SU-DHL-6 (cell line): ENCODE data around the gene POLA1.
"Not testable (repeated sequence)": the region's sequence is repeated elsewhere in the genome, so short reads cannot be mapped to it uniquely, and the experiment has no call there.

Source experiments
- H2AFZ ChIP-seq: fragments of 200-600 bp; sonication (generic); 2 replicates; pipeline ENCODE4 v1.6.1; 2014; ENCODE audit warnings: low read depth, mild to moderate bottlenecking, moderate library complexity, mixed read lengths, antibody characterized with exemption, low read length; ENCODE audit not compliant: severe bottlenecking
- H3F3A ChIP-seq: fragments of 200-600 bp; shearing (Covaris generic); 2 replicates; pipeline ENCODE4 v1.6.0; 2016; ENCODE audit warnings: antibody characterized with exemption, mild to moderate bottlenecking; ENCODE audit not compliant: insufficient read depth
- H3K27ac ChIP-seq: fragments of 200-600 bp; sonication (generic); 2 replicates; pipeline ENCODE4 v1.5.1; 2016; ENCODE audit warnings: low read depth, mild to moderate bottlenecking, low read length, moderate library complexity, mixed read lengths
- H3K27me3 ChIP-seq: fragments of 200-600 bp; sonication (generic), shearing (Covaris generic); 2 replicates; pipeline ENCODE4 v1.6.0; 2014; ENCODE audit warnings: mild to moderate bottlenecking, low read length
- H3K36me3 ChIP-seq: fragments of 200-600 bp; sonication (generic); 2 replicates; pipeline ENCODE4 v1.6.1; 2014; ENCODE audit warnings: mild to moderate bottlenecking, low read length, mixed read lengths
- H3K4me2 ChIP-seq: fragments of 300-600, 200-600 bp; shearing (Covaris generic), sonication (generic); 2 replicates; pipeline ENCODE4 v1.6.0; 2014; ENCODE audit warnings: low read length, low read depth, mild to moderate bottlenecking; ENCODE audit not compliant: poor library complexity, severe bottlenecking
- H3K4me3 ChIP-seq: fragments of 200-600 bp; sonication (generic); 2 replicates; pipeline ENCODE4 v1.5.1; 2014; ENCODE audit warnings: antibody characterized with exemption, low read length, mild to moderate bottlenecking, mixed read lengths; ENCODE audit not compliant: insufficient read depth, poor library complexity, severe bottlenecking
- H3K79me2 ChIP-seq: fragments of 200-600 bp; sonication (generic); 2 replicates; pipeline ENCODE4 v1.6.1; 2014; ENCODE audit warnings: mild to moderate bottlenecking, low read length, moderate library complexity; ENCODE audit not compliant: insufficient read depth
- H3K9ac ChIP-seq: fragments of 200-600 bp; sonication (generic); 2 replicates; pipeline ENCODE4 v1.7.0; 2014; ENCODE audit warnings: mild to moderate bottlenecking, low read length
- H3K9me2 ChIP-seq: fragments of 200-600 bp; sonication (generic); replicated peaks from 2 replicates; pipeline ENCODE4 v1.6.1; 2014; ENCODE audit warnings: low read length; ENCODE audit not compliant: insufficient read depth
- H3K9me3 ChIP-seq: fragments of 200-600 bp; sonication (generic); 2 replicates; pipeline ENCODE4 v1.6.1; 2014; ENCODE audit warnings: low read length, mixed read lengths; ENCODE audit not compliant: insufficient read depth
- H4K20me1 ChIP-seq: fragments of 200-600 bp; sonication (generic); 2 replicates; pipeline ENCODE4 v1.6.1; 2014; ENCODE audit warnings: low read depth, mild to moderate bottlenecking, antibody characterized with exemption, low read length, moderate library complexity, mixed read lengths
- EZH2phosphoT487 ChIP-seq: fragments of 200-600 bp; sonication (generic), shearing (Covaris generic); conservative IDR thresholded peaks from 2 replicates; pipeline ENCODE4 v1.6.1; 2018; ENCODE audit warnings: mild to moderate bottlenecking, antibody characterized with exemption, low read length, moderate library complexity, mixed read lengths
- TF ChIP-seq, protein P1 (sequence below): fragments of 200-600 bp; sonication (generic); IDR thresholded peaks from one replicate; pipeline ENCODE4 v1.5.1; 2017; ENCODE audit warnings: antibody characterized with exemption, mild to moderate bottlenecking, low read length, moderate library complexity; ENCODE audit not compliant: insufficient read depth, poor library complexity, severe bottlenecking

The POLA1 gene

DNA sequence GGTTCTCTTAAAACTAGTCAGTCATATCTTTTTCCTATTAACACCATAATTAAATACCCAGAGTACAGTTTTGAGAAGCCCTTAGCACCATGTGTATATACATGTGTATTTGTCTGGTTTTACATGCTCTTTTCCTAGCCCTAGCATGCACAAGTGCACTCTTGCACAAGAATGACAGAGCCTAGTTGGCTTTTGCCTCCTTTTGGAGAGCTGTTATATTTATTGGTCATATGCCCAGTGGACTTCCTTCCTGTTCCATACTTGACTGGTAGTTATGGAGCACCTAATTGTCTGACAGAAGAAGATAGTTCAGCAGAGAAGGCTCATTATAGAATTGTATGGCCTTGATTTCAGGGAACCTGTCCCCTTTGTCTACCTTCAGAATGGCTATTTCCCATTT is 166.4 kb downstream of the POLA1 start:
- H3K27ac ChIP-seq = no peak overlapping the region
- no peak overlapping the region for H3K4me2 ChIP-seq
- H3K4me3 ChIP-seq = no peak overlapping the region
- no peaks in the 10 kb centered on the region for H3K9me3 ChIP-seq
- no peaks in the 10 kb centered on the region for H4K20me1 ChIP-seq
- TF ChIP-seq, protein P1, sequence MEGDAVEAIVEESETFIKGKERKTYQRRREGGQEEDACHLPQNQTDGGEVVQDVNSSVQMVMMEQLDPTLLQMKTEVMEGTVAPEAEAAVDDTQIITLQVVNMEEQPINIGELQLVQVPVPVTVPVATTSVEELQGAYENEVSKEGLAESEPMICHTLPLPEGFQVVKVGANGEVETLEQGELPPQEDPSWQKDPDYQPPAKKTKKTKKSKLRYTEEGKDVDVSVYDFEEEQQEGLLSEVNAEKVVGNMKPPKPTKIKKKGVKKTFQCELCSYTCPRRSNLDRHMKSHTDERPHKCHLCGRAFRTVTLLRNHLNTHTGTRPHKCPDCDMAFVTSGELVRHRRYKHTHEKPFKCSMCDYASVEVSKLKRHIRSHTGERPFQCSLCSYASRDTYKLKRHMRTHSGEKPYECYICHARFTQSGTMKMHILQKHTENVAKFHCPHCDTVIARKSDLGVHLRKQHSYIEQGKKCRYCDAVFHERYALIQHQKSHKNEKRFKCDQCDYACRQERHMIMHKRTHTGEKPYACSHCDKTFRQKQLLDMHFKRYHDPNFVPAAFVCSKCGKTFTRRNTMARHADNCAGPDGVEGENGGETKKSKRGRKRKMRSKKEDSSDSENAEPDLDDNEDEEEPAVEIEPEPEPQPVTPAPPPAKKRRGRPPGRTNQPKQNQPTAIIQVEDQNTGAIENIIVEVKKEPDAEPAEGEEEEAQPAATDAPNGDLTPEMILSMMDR = no peak
- no peak for TF ChIP-seq EZH2phosphoT487
- no peaks in the 10 kb centered on the region for H3K27me3 ChIP-seq
- H3K36me3 ChIP-seq = no peaks in the 10 kb centered on the region
- no peaks in the 10 kb centered on the region for H3K9me2 ChIP-seq
- no peaks in the 10 kb centered on the region for H3F3A ChIP-seq
- H3K79me2 ChIP-seq = no peaks in the 10 kb centered on the region
- no peak overlapping the region for H3K9ac ChIP-seq
- no peak overlapping the region for H2AFZ ChIP-seq

DNA sequence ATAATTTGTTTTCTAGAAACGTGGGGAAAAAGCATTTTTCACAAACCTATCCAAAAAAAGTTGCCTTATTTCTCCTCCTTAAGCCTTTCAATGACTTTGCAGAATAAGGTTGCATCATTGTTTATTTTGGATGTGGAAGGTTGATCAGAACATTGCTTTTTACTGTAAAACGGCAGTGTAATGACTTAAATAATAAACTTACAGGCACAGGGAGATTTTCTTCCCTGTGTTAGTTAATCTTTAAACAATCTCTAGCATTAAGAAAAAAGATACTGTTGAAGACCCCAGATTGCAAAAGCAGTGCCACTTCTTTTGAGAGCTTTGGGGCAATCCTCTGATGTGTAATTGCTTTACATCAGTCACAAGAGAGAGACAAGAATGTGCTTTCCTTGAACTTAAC is 168.6 kb downstream of the POLA1 start:
- H3K4me3 ChIP-seq = no peak overlapping the region
- H3K79me2 ChIP-seq = no peaks in the 10 kb centered on the region
- no peak overlapping the region for H3K4me2 ChIP-seq
- H3K27ac ChIP-seq = no peak overlapping the region
- H2AFZ ChIP-seq = no peak overlapping the region
- H3K9ac ChIP-seq = no peak overlapping the region
- no peaks in the 10 kb centered on the region for H3K9me3 ChIP-seq
- no peaks in the 10 kb centered on the region for H4K20me1 ChIP-seq
- no peaks in the 10 kb centered on the region for H3K27me3 ChIP-seq
- H3K9me2 ChIP-seq = no peaks in the 10 kb centered on the region
- H3F3A ChIP-seq = no peaks in the 10 kb centered on the region
- TF ChIP-seq EZH2phosphoT487 = no peak
- TF ChIP-seq, protein P1 = no peak
- 0 out of 2 replicates have a peak, but pooled peaks cover 2% of the 10 kb centered on the region for H3K36me3 ChIP-seq

DNA sequence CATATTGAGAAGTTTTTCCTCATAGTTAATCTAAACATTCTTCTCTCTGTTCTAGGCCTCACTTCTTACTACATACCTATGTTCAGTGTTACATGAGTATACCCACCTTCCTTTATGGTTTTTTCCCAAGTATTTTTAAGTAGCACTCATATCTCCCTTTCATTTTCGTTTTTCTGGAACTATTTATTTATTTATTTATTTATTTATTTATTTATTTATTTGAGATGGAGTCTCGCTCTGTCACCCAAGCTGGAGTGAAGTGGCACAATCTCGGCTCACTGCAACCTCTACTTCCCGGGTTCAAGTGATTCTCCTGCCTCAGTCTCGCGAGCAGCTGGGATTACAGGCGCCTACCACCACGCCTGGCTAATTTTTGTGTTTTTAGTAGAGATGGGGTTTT is 170.1 kb downstream of the POLA1 start:
- not testable (repeated sequence) for H3K4me3 ChIP-seq, H3K27me3 ChIP-seq, H3K9ac ChIP-seq, H3K9me3 ChIP-seq, H3K36me3 ChIP-seq, H3K4me2 ChIP-seq, H3K9me2 ChIP-seq, H3K27ac ChIP-seq, H3F3A ChIP-seq, H2AFZ ChIP-seq, H4K20me1 ChIP-seq, H3K79me2 ChIP-seq

DNA sequence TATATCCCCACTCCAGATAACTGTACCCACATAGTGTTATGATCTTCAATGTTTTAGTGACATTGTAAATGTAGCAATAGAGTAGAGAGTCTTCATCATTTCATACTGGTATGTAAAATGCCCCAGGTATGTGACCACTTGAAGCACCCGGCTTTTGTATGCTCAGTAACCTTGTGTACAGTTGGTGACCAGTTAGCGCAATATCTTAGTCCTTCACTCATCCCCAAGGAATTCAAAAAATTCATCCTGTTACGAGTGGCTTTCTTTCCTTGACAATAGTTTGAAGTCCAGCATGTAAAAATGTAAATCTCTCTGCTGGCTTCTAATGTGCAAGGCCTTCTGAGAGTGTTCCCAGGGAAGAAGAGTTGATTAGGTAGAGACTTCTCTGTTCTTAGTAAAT is 176.4 kb downstream of the POLA1 start:
- Histone ChIP-seq H3K9me2 (no peaks in the 10 kb centered on the region), H3F3A (no peaks in the 10 kb centered on the region), H3K27me3 (no peaks in the 10 kb centered on the region), H3K4me3 (no peak overlapping the region), H3K36me3 (0 out of 2 replicates have a peak, but pooled peaks cover 2% of the 10 kb centered on the region), H3K79me2 (no peaks in the 10 kb centered on the region), H4K20me1 (no peaks in the 10 kb centered on the region), H3K9ac (no peak overlapping the region), H3K27ac (no peak overlapping the region), H3K4me2 (no peak overlapping the region), H3K9me3 (no peaks in the 10 kb centered on the region), H2AFZ (no peak overlapping the region)
- TF ChIP-seq, protein P1 = no peak
- TF ChIP-seq EZH2phosphoT487 = no peak
